SK-N-SH (cell line): ENCODE results near the gene CPPED1. TPM values are rescaled to one million over a fixed set of nuclear protein-coding genes. Genes with fewer than 3 reads are reported as not detected.

Experiments used
- CTCF ChIA-PET: fragments of 300-600, 350-600 bp; formaldehyde crosslinking; extraction: SDS; loops from one replicate; lab custom pipeline; 2021; lab: Yijun Ruan, JAX
- POLR2A ChIA-PET: fragments of 350-600 bp; sonication (Branson Sonifier 250); formaldehyde crosslinking; extraction: SDS; loops from one replicate; lab custom pipeline; 2020; ENCODE audit warnings: antibody characterized with exemption, inconsistent platforms; lab: Yijun Ruan, JAX
- DNase-seq: peaks from one replicate; pipeline ENCODE4 v3.0.0; 2012
- H2AFZ ChIP-seq: fragments of 200-600 bp; sonication (generic); 2 replicates; pipeline ENCODE4 v1.8.1; 2016; ENCODE audit warnings: antibody characterized with exemption, mild to moderate bottlenecking, low read depth
- H3F3A ChIP-seq: fragments of 200-600 bp; sonication (generic); replicated peaks from 2 replicates; pipeline ENCODE3; 2016; ENCODE audit warnings: antibody characterized with exemption, mild to moderate bottlenecking; ENCODE audit not compliant: insufficient read depth
- H3K27ac ChIP-seq, 2 experiments: fragments of 200-500 bp in 1 of 2; fragments of 200-600 bp in 1 of 2; sonication (Bioruptor generic) in 1 of 2; sonication (generic), shearing (Covaris generic) in 1 of 2; 2 replicates each; pipeline versions ENCODE4 v1.5.1 to v1.6.1; 2014 to 2016; ENCODE audit warnings: low read depth in 2 of 2, inconsistent platforms in 1 of 2, low read length in 1 of 2, mild to moderate bottlenecking in 1 of 2, mixed read lengths in 1 of 2
- H3K27me3 ChIP-seq: fragments of 200-600 bp; sonication (generic), shearing (Covaris generic); 2 replicates; pipeline ENCODE4 v1.6.1; 2016; ENCODE audit warnings: mixed run types; ENCODE audit not compliant: insufficient read depth
- H3K36me3 ChIP-seq, 2 experiments: fragments of 200-500 bp in 1 of 2; fragments of 200-600 bp in 1 of 2; sonication (Bioruptor generic) in 1 of 2; sonication (generic) in 1 of 2; replicated peaks in 1 of 2; 2 replicates each; pipeline versions ENCODE3 to v1.5.1; 2014 to 2016; ENCODE audit warnings: low read length in 1 of 2, mild to moderate bottlenecking in 1 of 2; ENCODE audit not compliant: insufficient read depth in 2 of 2, control insufficient read depth in 1 of 2
- H3K4me1 ChIP-seq, 2 experiments: fragments of 200-500 bp in 1 of 2; fragments of 200-600 bp in 1 of 2; sonication (Bioruptor generic) in 1 of 2; sonication (generic), shearing (Covaris generic) in 1 of 2; 2 replicates each; pipeline versions ENCODE4 v1.5.1 to v1.6.1; 2014 to 2016; ENCODE audit warnings: low read depth in 1 of 2, low read length in 1 of 2, mixed run types in 1 of 2; ENCODE audit not compliant: insufficient read depth in 2 of 2, control insufficient read depth in 1 of 2
- H3K4me2 ChIP-seq: fragments of 200-600 bp; sonication (generic), shearing (Covaris generic); 2 replicates; pipeline ENCODE4 v1.6.1; 2017; ENCODE audit warnings: mixed run types
- H3K4me3 ChIP-seq, 2 experiments: fragments of 200-500 bp in 1 of 2; fragments of 200-600 bp in 1 of 2; sonication (Bioruptor generic) in 1 of 2; sonication (generic), shearing (Covaris generic) in 1 of 2; 2 replicates each; pipeline versions ENCODE4 v1.5.1 to v1.8.1; 2014 to 2016; ENCODE audit warnings: low read depth in 2 of 2, inconsistent platforms in 1 of 2, low read length in 1 of 2, mild to moderate bottlenecking in 1 of 2, mixed read lengths in 1 of 2, moderate library complexity in 1 of 2
- H3K79me2 ChIP-seq: fragments of 200-600 bp; sonication (generic); 2 replicates; pipeline ENCODE4 v1.8.1; 2017; ENCODE audit warnings: mild to moderate bottlenecking; ENCODE audit not compliant: insufficient read depth
- H3K9ac ChIP-seq: fragments of 200-600 bp; sonication (generic); 2 replicates; pipeline ENCODE4 v1.6.1; 2017; ENCODE audit warnings: mixed run types
- H3K9me2 ChIP-seq: fragments of 200-600 bp; sonication (generic); 2 replicates; pipeline ENCODE4 v1.6.1; 2017; ENCODE audit warnings: mixed run types
- H3K9me3 ChIP-seq: fragments of 200-600 bp; sonication (generic); 2 replicates; pipeline ENCODE4 v1.6.1; 2017; ENCODE audit warnings: mixed run types, mild to moderate bottlenecking, moderate library complexity
- H4K20me1 ChIP-seq: fragments of 200-600 bp; sonication (generic); 2 replicates; pipeline ENCODE4 v1.6.1; 2017; ENCODE audit warnings: mild to moderate bottlenecking, mixed run types; ENCODE audit not compliant: insufficient read depth
- CHD2 ChIP-seq: fragments of 150-350 bp; IDR thresholded peaks from 2 replicates; pipeline ENCODE4 v1.6.1; 2018; ENCODE audit warnings: low read length; ENCODE audit not compliant: partially characterized antibody
- EP300 ChIP-seq, 2 experiments: IDR thresholded peaks; 2 replicates each; pipeline versions ENCODE4 v1.4.0 to v1.6.1; 2012; ENCODE audit warnings: borderline replicate concordance in 1 of 2, low read depth in 1 of 2, low read length in 1 of 2
- EZH2phosphoT487 ChIP-seq: fragments of 200-600 bp; sonication (generic); IDR thresholded peaks from 2 replicates; pipeline ENCODE4 v1.6.1; 2017; ENCODE audit warnings: low read depth, mixed run types, mild to moderate bottlenecking, antibody characterized with exemption, moderate library complexity, borderline replicate concordance
- FOXJ3 ChIP-seq: sonication (generic); formaldehyde crosslinking; IDR thresholded peaks from 2 replicates; pipeline ENCODE4 v1.5.1; 2020; ENCODE audit warnings: mild to moderate bottlenecking, missing genetic modification reagents
- FOXM1 ChIP-seq: IDR thresholded peaks from 2 replicates; pipeline ENCODE4 v1.4.0; 2012; ENCODE audit warnings: low read depth, mild to moderate bottlenecking
- GABPA ChIP-seq: IDR thresholded peaks from 2 replicates; pipeline ENCODE4 v1.4.0; 2012; ENCODE audit warnings: low read depth, mild to moderate bottlenecking
- GATA2 ChIP-seq: sonication (generic); formaldehyde crosslinking; IDR thresholded peaks from 2 replicates; pipeline ENCODE4 v1.5.0; 2020; ENCODE audit warnings: mild to moderate bottlenecking, missing genetic modification reagents
- JUND ChIP-seq: IDR thresholded peaks from 2 replicates; pipeline ENCODE4 v1.4.0; 2012
- MXI1 ChIP-seq: IDR thresholded peaks from 2 replicates; pipeline ENCODE4 v1.6.1; 2012; ENCODE audit warnings: mild to moderate bottlenecking, low read depth, low read length, improper control_type of control experiment
- NFIC ChIP-seq: IDR thresholded peaks from 2 replicates; pipeline ENCODE4 v1.4.0; 2012; ENCODE audit warnings: borderline replicate concordance
- RAD21 ChIP-seq: IDR thresholded peaks from 2 replicates; pipeline ENCODE4 v1.6.1; 2012; ENCODE audit warnings: mild to moderate bottlenecking, low read length
- RCOR1 ChIP-seq: fragments of 150-350 bp; IDR thresholded peaks from 2 replicates; pipeline ENCODE4 v1.6.1; 2017; ENCODE audit warnings: antibody characterized with exemption, low read length
- SIN3A ChIP-seq: IDR thresholded peaks from 2 replicates; pipeline ENCODE4 v1.6.1; 2012; ENCODE audit warnings: low read depth, mild to moderate bottlenecking, low read length, moderate library complexity, borderline replicate concordance
- SMC3 ChIP-seq: IDR thresholded peaks from 2 replicates; pipeline ENCODE4 v1.6.1; 2012; ENCODE audit warnings: low read depth, low read length, improper control_type of control experiment
- WGBS: methylation state at CpG from one replicate; pipeline ENCODE4 v1.1.6; 2017; ENCODE audit warnings: low lambda C conversion rate; 5-methylcytosine and 5-hydroxymethylcytosine counted together
- polyA plus RNA-seq, 3 experiments: library from polyadenylated mRNA; depleted of rRNA; stranded (reverse); fragments of >200 nt; gene quantifications; 2 replicates each; pipeline ENCODE4 v1.2.3, GENCODE V29; 2012
- TF ChIP-seq, protein P1 (sequence below): fragments of 200-600 bp; sonication (generic); IDR thresholded peaks from 2 replicates; pipeline ENCODE4 v1.6.1; 2017; ENCODE audit warnings: antibody characterized with exemption, mild to moderate bottlenecking, moderate library complexity

The CPPED1 gene
- polyA plus RNA-seq, 1 of the 3 experiments (the other 2 are of a cell fraction), result 11.9 TPM

DNA sequence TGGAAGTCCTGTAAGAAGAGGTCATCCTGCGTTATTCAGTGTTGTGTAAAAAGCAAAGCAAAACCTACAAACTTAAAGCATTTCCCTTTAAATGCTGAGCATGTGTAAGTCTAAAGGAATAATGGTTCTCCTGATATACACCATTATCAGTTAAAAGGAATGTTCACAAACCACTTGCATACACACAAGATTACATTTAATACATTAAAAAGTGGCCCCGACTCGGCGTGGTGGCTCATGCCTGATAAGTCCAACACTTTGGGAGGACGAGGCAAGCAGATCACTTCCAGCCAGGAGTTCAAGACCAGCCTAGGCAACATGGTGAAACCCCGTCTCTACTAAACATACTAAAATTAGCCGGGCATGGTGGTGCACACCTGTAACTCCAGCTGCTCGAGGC lies 30.5 kb downstream of the CPPED1 start:
- ChIA-PET POLR2A (interaction anchor here (1.1 kb wide), 1 partner anchor 15 kb away, joined by 3 read pairs; no protein-coding TSS in a partner anchor), CTCF (interaction anchor here (1.0 to 1.2 kb wide), 2 partner anchors 9 to 12 kb away, joined by 3 to 4 read pairs; no protein-coding TSS in a partner anchor)
- TF ChIP-seq, protein P1, sequence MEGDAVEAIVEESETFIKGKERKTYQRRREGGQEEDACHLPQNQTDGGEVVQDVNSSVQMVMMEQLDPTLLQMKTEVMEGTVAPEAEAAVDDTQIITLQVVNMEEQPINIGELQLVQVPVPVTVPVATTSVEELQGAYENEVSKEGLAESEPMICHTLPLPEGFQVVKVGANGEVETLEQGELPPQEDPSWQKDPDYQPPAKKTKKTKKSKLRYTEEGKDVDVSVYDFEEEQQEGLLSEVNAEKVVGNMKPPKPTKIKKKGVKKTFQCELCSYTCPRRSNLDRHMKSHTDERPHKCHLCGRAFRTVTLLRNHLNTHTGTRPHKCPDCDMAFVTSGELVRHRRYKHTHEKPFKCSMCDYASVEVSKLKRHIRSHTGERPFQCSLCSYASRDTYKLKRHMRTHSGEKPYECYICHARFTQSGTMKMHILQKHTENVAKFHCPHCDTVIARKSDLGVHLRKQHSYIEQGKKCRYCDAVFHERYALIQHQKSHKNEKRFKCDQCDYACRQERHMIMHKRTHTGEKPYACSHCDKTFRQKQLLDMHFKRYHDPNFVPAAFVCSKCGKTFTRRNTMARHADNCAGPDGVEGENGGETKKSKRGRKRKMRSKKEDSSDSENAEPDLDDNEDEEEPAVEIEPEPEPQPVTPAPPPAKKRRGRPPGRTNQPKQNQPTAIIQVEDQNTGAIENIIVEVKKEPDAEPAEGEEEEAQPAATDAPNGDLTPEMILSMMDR, result no peak
- no peak for TF ChIP-seq GATA2 (CRISPR knock-in tag)
- no peak for TF ChIP-seq NFIC
- TF ChIP-seq CHD2, result no peak
- no peak for TF ChIP-seq GABPA
- no peak overlapping the region for H3K27ac ChIP-seq
- WGBS, result 89% methylated on average over 8 of the region's 8 CpGs
- H3K27me3 ChIP-seq, result no peaks in the 10 kb centered on the region
- peaks cover 0 to 15% of the 10 kb centered on the region in 2 experiments; a peak in 2 of 4 replicates for H3K4me1 ChIP-seq
- no peak for DNase-seq
- H3K36me3 ChIP-seq, result peaks cover 0 to 7% of the 10 kb centered on the region in 2 experiments
- H2AFZ ChIP-seq, result no peak overlapping the region
- 0 out of 2 replicates have a peak, but pooled peaks cover 3% of the 10 kb centered on the region for H4K20me1 ChIP-seq
- H3K4me3 ChIP-seq, result no peak overlapping the region
- H3K9me2 ChIP-seq, result no peaks in the 10 kb centered on the region
- H3K79me2 ChIP-seq, result peaks cover 12% of the 10 kb centered on the region; the same call in 1 of the 2 replicates
- no peaks in the 10 kb centered on the region for H3K9me3 ChIP-seq
- H3F3A ChIP-seq, result no peaks in the 10 kb centered on the region
- no peak overlapping the region for H3K4me2 ChIP-seq
- H3K9ac ChIP-seq, result no peak overlapping the region

DNA sequence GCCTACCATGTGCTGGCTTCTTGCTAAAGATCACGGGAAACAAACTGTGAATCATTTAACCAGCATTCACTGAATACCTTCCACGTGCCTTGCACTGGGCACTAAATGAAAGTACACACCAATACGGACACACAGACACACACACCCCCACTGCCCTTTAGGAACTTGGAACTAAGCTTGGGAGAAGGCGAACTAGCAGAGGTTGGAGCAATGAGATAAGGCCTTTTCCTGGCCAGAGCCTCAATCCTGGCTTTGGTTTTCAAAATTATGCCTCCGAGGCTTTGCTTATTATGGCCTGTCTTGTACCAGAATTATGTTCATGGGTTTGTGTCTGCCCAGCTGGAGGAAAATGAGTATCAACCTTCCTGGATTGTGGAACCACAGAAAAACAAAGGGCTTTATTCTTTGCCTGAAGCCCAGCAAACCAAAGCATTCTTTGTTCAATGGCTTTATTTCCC lies 32.3 kb downstream of the CPPED1 start:
- Histone ChIP-seq H3F3A (no peaks in the 10 kb centered on the region), H3K36me3 (peaks cover 0 to 6% of the 10 kb centered on the region in 2 experiments), H3K27me3 (no peaks in the 10 kb centered on the region), H4K20me1 (0 out of 2 replicates have a peak, but pooled peaks cover 3% of the 10 kb centered on the region), H3K79me2 (peaks cover 22% of the 10 kb centered on the region; the same call in 1 of the 2 replicates), H3K9me3 (no peaks in the 10 kb centered on the region), H3K4me1 (peaks cover 0 to 15% of the 10 kb centered on the region in 2 experiments; a peak in 2 of 4 replicates), H3K9me2 (no peaks in the 10 kb centered on the region), H3K4me3 (no peak overlapping the region), H3K4me2 (no peak overlapping the region), H3K9ac (no peak overlapping the region), H2AFZ (no peak overlapping the region), H3K27ac (peak overlapping the region in 1 of 2 experiments; percentile 73; a peak in 1 of 4 replicates)
- peak; percentile 54 for TF ChIP-seq CHD2
- no peak for TF ChIP-seq EZH2phosphoT487
- TF ChIP-seq JUND, result no peak
- TF ChIP-seq RAD21, result peak; percentile 36
- TF ChIP-seq FOXM1, result no peak
- no peak for TF ChIP-seq SIN3A
- TF ChIP-seq EP300 (IDR thresholded peaks at IDR 0.05; ENCODE audit: borderline replicate concordance in 1 of 2, low read depth in 1 of 2, low read length in 1 of 2), result peak in 1 of 2 experiments; percentile 85; a peak in 2 of 4 replicates
- TF ChIP-seq MXI1, result peak; percentile 49; the same call in 1 of the 2 replicates
- peak; percentile 40; the same call in 1 of the 2 replicates for TF ChIP-seq FOXJ3 (CRISPR knock-in tag)
- TF ChIP-seq RCOR1, result peak; percentile 84
- TF ChIP-seq SMC3, result peak; percentile 5; the same call in 1 of the 2 replicates
- CTCF ChIA-PET, result interaction anchor here (1.2 kb wide), 1 partner anchor 13 kb away, joined by 3 read pairs; no protein-coding TSS in a partner anchor
- 71% methylated on average over 5 of the region's 5 CpGs for WGBS
- no peak for DNase-seq
- POLR2A ChIA-PET, result interaction anchor here (1.0 kb wide), 1 partner anchor 32 kb away, joined by 5 read pairs; the partner anchor contains the start of gene CPPED1
